DOHH2 (cell line): ENCODE measurements around the gene RALGAPA2.

Source experiments
- H3F3A ChIP-seq: fragments of 200-600 bp; sonication (generic), shearing (Covaris generic); 2 replicates; pipeline ENCODE4 v1.6.0; 2016; ENCODE audit warnings: antibody characterized with exemption, mild to moderate bottlenecking; ENCODE audit not compliant: control insufficient read depth, insufficient read depth
- H3K27ac ChIP-seq: fragments of 200-600 bp; sonication (generic); 2 replicates; pipeline ENCODE4 v1.5.1; 2014; ENCODE audit warnings: low read depth, mild to moderate bottlenecking, low read length, moderate library complexity
- H3K27me3 ChIP-seq: fragments of 200-600 bp; sonication (generic); 2 replicates; pipeline ENCODE4 v1.6.1; 2014; ENCODE audit warnings: mild to moderate bottlenecking, low read length, mixed read lengths; ENCODE audit not compliant: control insufficient read depth
- H3K36me3 ChIP-seq: fragments of 200-600 bp; sonication (generic); 2 replicates; pipeline ENCODE4 v1.6.1; 2014; ENCODE audit warnings: mild to moderate bottlenecking, low read length, moderate library complexity, mixed read lengths; ENCODE audit not compliant: control insufficient read depth
- H3K4me1 ChIP-seq: fragments of 200-600 bp; sonication (generic); 2 replicates; pipeline ENCODE4 v1.6.1; 2014; ENCODE audit warnings: mild to moderate bottlenecking, low read length, mixed read lengths; ENCODE audit not compliant: control insufficient read depth
- H3K4me2 ChIP-seq: fragments of 200-600 bp; sonication (generic); 2 replicates; pipeline ENCODE4 v1.6.0; 2014; ENCODE audit warnings: mild to moderate bottlenecking, low read length, moderate library complexity
- H3K4me3 ChIP-seq: fragments of 200-600 bp; sonication (generic); 2 replicates; pipeline ENCODE4 v1.5.1; 2014; ENCODE audit warnings: mild to moderate bottlenecking, low read length, mixed read lengths
- H3K79me2 ChIP-seq: fragments of 200-600 bp; sonication (generic); 2 replicates; pipeline ENCODE4 v1.6.1; 2014; ENCODE audit warnings: mild to moderate bottlenecking, low read length, mixed read lengths; ENCODE audit not compliant: control insufficient read depth
- H3K9me2 ChIP-seq: fragments of 200-600 bp; sonication (generic); replicated peaks from 2 replicates; pipeline ENCODE4 v1.6.1; 2014; ENCODE audit warnings: mild to moderate bottlenecking, low read length, mixed read lengths; ENCODE audit not compliant: control insufficient read depth
- H3K9me3 ChIP-seq: fragments of 200-600 bp; sonication (generic); 2 replicates; pipeline ENCODE4 v1.6.1; 2014; ENCODE audit warnings: antibody characterized with exemption, low read length, mixed read lengths; ENCODE audit not compliant: control insufficient read depth, insufficient read depth
- H4K20me1 ChIP-seq: fragments of 200-600 bp; sonication (generic); 2 replicates; pipeline ENCODE4 v1.6.0; 2014; ENCODE audit warnings: low read depth, mild to moderate bottlenecking, antibody characterized with exemption, low read length, moderate library complexity; ENCODE audit not compliant: control insufficient read depth, insufficient read depth
- CTCF ChIP-seq: fragments of 200-600 bp; sonication (generic); IDR thresholded peaks from one replicate; pipeline ENCODE4 v1.5.1; 2014; ENCODE audit warnings: antibody characterized with exemption, mild to moderate bottlenecking, low read depth, low read length; ENCODE audit not compliant: poor library complexity, severe bottlenecking
- EZH2phosphoT487 ChIP-seq: fragments of 200-600 bp; sonication (generic); IDR thresholded peaks from 2 replicates; pipeline ENCODE4 v1.6.1; 2017; ENCODE audit warnings: borderline replicate concordance, mild to moderate bottlenecking, antibody characterized with exemption, low read length, moderate library complexity, mixed read lengths

The RALGAPA2 gene

GRCh38 chr20:20733943-20734342 lies 21.5 kb upstream of the RALGAPA2 start:
- Histone ChIP-seq H3K4me2 (no peak overlapping the region), H3K36me3 (no peaks in the 10 kb centered on the region)

GRCh38 chr20:20732641-20733040 lies 20.2 kb upstream of the RALGAPA2 start:
- no peak for TF ChIP-seq EZH2phosphoT487
- Histone ChIP-seq H3K4me1 (no peaks in the 10 kb centered on the region), H3K27ac (no peak overlapping the region), H3K9me2 (no peaks in the 10 kb centered on the region), H3K4me2 (no peak overlapping the region), H3K9me3 (no peaks in the 10 kb centered on the region), H3K4me3 (no peak overlapping the region), H3K36me3 (no peaks in the 10 kb centered on the region), H4K20me1 (no peaks in the 10 kb centered on the region), H3K79me2 (no peaks in the 10 kb centered on the region), H3F3A (no peaks in the 10 kb centered on the region), H3K27me3 (peaks cover 18% of the 10 kb centered on the region; the same call in 1 of the 2 replicates)

More at GRCh38 chr20:20733943-20734342, 21.5 kb upstream of the RALGAPA2 start:
- TF ChIP-seq CTCF (no peak), EZH2phosphoT487 (no peak)
- Histone ChIP-seq H3K27me3 (peaks cover 18% of the 10 kb centered on the region; the same call in 1 of the 2 replicates), H4K20me1 (no peaks in the 10 kb centered on the region), H3K4me3 (no peak overlapping the region), H3K9me3 (no peaks in the 10 kb centered on the region), H3K9me2 (no peaks in the 10 kb centered on the region), H3K4me1 (no peaks in the 10 kb centered on the region), H3K27ac (no peak overlapping the region), H3F3A (no peaks in the 10 kb centered on the region), H3K79me2 (no peaks in the 10 kb centered on the region)

- no peak for TF ChIP-seq EZH2phosphoT487
- no peak for TF ChIP-seq CTCF
- Histone ChIP-seq H3K79me2 (no peaks in the 10 kb centered on the region), H3K36me3 (no peaks in the 10 kb centered on the region), H3K27ac (no peak overlapping the region), H3K4me2 (no peak overlapping the region), H3K4me3 (no peak overlapping the region), H3F3A (no peaks in the 10 kb centered on the region), H4K20me1 (no peaks in the 10 kb centered on the region), H3K27me3 (peaks cover 18% of the 10 kb centered on the region; the same call in 1 of the 2 replicates), H3K9me3 (no peaks in the 10 kb centered on the region), H3K4me1 (no peaks in the 10 kb centered on the region), H3K9me2 (no peaks in the 10 kb centered on the region)
These were observed 19.5 kb upstream of the RALGAPA2 start for GRCh38 chr20:20731945-20732296.

GRCh38 chr20:20731000-20731944 lies 18.8 kb upstream of the RALGAPA2 start:
- Histone ChIP-seq H3K4me3 (no peak overlapping the region), H3K27me3 (peaks cover 22% of the 10 kb centered on the region; the same call in 1 of the 2 replicates), H3K4me2 (no peak overlapping the region), H3K27ac (no peak overlapping the region), H3F3A (no peaks in the 10 kb centered on the region), H3K9me3 (no peaks in the 10 kb centered on the region), H4K20me1 (no peaks in the 10 kb centered on the region), H3K36me3 (no peaks in the 10 kb centered on the region), H3K9me2 (no peaks in the 10 kb centered on the region), H3K79me2 (no peaks in the 10 kb centered on the region), H3K4me1 (no peaks in the 10 kb centered on the region)
- TF ChIP-seq EZH2phosphoT487 (no peak), CTCF (no peak)
